NCI-H82 treated with DMSO at 0.1 percent for 48 hours (cell line): ENCODE data around the gene NXPH4.

ENCODE experiments used
- DNase-seq: peaks from one replicate; lab custom pipeline; 2025; ENCODE audit not compliant: unreplicated experiment; lab: John Stamatoyannopoulos, UW

NXPH4 gene

DNA sequence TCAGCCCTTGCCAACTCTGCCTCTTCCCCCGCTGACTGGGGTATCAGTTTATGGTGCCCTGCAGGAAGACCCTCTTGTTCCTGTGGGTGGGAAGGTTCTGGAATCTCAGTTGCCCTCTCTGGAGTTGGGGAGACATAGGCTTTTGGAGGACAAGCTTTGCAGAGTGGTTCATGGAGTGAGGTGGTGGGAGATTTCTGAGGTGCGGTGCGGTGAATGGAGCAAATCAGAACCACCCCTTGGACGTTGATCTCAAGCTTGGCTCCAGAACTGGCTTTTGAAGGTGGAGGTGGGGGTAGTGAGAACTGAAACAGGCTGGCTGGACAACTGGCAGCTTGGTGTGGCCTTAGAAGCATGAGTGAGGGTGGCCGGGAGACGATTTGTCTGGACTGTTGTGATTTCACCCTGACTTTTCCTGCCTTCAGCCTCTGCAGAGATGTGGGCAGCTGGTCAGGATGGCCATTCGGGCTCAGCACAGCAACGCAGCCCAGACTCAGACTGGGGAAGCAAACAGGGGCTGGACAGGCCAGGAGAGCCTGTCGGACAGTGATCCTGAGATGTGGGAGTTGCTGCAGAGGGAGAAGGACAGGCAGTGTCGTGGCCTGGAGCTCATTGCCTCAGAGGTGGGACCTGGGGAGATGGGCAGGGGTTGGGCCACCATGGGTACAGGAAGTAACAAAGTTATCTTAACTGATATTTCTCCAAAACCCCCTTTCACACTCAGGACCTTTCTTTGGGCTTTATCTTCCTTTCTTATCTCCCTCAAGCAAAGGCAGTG is 14.0 kb downstream of the NXPH4 start:
- DNase-seq = no peak

DNA sequence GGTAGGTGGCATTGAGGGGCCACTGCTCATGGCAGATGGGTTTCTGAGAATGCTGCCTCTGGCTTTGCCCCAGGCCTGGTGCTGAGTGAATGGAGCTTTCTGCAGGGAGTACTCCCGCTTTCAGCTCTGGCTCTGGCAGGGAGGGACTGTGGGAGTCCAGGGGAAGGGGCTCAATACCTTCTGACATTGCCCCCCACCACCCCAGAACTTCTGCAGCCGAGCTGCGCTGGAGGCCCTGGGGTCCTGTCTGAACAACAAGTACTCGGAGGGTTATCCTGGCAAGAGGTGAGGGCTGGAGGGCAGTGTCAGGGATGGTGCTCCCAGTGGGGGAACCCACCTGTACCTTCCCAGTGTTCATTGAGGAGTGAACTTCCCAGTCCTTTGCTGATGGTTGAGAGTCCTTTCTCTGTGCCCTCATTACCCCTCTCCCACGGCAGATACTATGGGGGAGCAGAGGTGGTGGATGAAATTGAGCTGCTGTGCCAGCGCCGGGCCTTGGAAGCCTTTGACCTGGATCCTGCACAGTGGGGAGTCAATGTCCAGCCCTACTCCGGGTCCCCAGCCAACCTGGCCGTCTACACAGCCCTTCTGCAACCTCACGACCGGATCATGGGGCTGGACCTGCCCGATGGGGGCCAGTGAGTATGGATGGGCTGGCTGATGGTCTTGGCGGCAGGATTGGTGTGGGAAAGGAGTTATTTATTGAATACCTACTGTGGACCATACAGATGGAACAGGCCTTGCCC is 14.9 kb downstream of the NXPH4 start:
- no peak for DNase-seq

DNA sequence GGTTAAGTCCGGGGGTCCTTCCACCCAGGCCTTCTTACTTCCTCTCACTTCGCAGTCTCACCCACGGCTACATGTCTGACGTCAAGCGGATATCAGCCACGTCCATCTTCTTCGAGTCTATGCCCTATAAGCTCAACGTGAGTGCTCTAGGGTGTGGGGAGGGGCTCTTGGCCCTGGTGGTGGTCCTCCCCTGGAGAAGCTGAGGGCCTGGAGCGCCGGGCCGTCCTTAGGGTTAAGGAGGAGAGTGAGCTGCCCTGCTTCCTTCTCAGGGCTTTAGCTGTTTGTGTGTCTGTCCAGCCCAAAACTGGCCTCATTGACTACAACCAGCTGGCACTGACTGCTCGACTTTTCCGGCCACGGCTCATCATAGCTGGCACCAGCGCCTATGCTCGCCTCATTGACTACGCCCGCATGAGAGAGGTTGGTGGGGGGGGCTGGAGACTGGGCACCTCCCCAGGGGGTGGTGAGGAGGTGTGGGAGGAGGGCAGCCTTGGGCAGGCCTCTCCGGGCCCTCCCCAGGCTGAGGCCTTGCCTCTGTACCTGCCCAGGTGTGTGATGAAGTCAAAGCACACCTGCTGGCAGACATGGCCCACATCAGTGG is 15.7 kb downstream of the NXPH4 start:
- no peak for DNase-seq

DNA sequence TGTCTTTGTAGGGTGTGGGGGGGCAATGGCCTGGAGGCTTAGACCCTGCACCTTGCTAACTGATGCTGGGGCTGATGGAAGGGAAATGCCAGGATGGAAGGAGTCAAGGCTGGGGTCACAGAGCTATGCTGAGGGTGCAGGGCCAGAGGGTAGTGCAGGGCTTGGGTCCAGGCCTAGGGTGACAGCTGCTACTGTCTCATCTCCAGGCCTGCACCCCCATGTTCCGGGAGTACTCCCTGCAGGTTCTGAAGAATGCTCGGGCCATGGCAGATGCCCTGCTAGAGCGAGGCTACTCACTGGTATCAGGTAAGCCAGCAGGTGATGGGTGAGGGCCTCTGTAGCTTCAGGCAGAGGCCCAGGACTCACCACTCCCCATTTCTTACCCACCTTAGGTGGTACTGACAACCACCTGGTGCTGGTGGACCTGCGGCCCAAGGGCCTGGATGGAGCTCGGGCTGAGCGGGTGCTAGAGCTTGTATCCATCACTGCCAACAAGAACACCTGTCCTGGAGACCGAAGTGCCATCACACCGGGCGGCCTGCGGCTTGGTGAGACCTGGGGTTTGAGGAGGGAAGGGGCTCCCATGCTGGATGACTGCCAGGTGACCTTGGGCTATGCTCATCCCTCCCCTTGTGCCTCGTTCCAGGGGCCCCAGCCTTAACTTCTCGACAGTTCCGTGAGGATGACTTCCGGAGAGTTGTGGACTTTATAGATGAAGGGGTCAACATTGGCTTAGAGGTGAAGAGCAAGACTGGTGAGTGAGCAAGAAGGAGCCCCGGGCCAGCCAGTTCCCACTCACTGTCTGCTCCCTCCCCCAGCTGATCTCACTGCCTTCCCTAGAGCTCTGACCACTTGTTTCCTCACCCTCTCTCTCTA is 17.0 kb downstream of the NXPH4 start:
- no peak for DNase-seq

DNA sequence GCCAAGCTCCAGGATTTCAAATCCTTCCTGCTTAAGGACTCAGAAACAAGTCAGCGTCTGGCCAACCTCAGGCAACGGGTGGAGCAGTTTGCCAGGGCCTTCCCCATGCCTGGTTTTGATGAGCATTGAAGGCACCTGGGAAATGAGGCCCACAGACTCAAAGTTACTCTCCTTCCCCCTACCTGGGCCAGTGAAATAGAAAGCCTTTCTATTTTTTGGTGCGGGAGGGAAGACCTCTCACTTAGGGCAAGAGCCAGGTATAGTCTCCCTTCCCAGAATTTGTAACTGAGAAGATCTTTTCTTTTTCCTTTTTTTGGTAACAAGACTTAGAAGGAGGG is 17.6 kb downstream of the NXPH4 start:
- no peak for DNase-seq

DNA sequence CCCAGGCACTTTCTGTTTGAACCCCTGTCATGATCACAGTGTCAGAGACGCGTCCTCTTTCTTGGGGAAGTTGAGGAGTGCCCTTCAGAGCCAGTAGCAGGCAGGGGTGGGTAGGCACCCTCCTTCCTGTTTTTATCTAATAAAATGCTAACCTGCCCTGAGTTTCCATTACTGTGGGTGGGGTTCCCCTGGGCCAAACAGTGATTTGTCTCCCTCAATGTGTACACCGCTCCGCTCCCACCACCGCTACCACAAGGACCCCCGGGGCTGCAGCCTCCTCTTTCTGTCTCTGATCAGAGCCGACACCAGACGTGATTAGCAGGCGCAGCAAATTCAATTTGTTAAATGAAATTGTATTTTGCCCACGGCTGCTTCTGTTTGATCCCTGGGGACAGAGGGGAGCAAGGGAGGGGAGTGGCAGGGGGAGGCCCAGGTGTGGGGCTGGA is 18.0 kb downstream of the NXPH4 start:
- DNase-seq = no peak

DNA sequence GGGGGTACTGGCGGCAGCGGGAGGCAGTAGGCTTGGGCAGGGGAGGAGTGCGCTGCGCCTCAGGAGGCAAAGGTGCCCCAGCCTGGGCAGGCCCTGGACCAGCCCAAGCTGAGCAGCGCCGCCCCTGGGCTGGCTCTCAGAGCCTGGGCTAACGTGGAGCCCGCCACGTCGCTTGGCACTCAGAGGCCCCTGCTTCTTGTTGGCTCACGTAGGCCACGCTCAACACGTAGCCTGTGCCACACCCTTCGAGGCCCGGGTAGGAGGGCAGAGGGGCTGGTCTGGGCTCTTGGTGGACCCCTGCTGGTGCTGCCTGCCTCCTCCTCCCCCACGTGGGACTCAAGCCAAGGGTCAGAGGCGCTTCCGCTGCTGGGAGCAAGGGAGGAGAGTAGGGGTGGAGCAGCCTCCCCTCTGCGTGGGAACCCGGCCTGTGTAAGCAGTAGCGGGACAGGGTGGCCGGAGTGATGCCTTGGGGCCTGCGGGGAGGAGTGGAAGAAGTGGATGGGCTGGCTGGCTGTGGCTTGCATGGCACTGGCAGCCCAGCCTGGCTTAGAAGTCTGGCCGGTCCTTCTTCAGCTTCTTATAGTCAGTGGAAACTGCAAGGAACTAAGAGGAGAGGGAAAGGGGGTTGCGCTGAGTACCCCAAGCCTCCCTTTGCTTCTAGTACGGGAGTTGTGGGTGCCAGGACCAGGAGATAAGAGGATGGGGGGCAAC is 18.6 kb downstream of the NXPH4 start:
- DNase-seq = no peak

DNA sequence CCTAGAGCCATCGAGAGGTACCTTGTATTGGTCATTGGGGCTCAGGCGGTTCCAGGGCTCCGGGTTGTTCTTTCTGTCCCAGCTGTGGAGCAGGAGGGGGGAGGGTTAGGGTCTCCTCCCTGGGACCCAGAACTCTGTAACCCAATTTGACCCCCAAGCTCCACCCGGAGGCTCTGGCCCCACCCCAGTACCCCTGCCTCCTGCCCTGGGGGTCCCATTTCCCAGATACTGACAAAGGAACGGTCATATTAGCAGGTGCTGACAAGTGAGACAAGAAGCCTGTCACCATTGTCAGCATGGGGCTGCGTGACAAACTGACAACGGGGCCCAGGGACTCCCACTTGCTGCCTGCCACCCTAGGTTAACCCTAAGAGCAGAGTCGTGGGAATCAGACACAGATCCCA is 19.1 kb downstream of the NXPH4 start:
- no peak for DNase-seq

DNA sequence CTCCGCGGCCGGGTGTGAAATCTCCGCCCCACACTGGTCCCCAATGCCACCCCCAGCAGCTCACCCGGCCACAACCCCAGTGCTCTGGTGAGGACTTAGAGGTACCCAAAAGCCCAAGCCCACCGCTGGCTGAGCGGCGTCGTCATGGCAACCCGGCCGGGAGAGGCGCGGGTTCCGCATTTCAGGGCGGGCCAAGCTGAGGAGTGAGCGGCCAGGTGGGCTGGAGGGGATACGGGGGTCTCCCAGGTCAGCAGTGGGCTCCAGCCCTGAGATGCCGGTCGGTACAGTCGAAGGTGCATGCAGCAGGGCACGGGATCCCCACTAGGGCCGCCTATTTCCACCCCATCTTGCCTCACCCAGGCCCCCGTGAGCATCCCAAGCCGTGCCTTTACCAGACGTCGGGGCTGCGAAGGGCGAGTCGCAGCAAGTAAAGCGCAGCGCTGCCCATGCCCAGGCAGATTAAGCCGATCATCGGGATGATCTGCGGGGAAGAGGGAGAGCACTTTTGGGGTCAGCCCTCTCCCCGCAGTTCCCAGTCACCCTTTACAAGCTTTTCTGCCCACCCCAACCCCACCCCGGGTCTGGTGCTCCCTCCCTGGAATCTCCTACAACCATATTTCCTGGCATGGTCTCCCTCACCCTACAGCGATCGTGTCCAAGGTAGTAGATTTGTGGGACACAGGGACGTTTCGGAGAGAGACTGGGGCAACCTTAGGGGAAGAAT is 19.8 kb downstream of the NXPH4 start:
- DNase-seq = no peak

DNA sequence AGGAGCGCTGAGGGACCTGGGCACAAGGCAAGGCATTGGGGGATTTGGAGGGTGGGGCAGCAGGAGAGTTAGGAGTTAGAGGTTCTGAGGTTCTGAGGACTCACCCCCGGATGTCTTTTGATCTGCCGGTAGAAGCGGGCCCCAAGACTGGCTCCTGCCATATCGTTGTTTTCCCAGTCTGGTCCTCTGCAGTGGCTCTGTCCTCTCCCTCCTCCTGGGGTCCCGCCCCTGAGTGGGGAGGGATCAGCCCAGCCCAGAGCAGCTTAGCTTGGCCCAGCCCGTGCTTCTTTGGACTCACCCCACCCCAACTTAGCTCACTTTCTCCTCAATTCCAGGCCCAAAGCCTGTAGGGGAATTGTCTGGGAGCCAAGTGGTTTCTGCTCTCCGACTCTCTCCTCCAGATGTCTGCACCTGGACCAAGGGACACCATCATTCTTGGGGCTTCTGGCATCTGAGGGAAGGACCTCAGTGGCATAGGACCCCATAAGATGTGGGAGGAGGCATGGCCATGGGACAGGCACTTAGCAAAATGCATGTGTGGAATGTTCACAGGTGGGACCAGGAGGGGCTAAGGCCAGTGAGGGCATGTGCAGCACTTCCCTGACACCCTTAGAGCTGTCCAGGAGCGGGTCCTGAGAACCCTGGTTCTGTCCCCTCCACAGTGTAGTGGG is 20.5 kb downstream of the NXPH4 start:
- no peak for DNase-seq

DNA sequence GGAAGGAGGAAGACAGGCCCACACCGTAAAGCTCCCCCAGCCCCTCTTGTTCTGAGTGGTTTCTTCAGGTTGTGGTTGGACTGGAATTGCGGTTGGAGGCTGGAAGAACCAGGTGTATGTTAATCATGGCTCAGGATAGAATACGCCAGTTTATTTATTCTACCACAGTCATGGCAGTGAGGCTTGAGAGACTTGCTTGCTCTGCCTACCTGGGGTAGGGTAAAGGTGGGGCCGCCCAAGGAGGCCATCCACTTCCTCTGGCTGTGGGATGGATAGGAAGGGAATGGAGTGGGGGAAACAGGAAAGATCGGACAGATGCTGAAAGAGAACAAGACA is 21.0 kb downstream of the NXPH4 start:
- DNase-seq = no peak

DNA sequence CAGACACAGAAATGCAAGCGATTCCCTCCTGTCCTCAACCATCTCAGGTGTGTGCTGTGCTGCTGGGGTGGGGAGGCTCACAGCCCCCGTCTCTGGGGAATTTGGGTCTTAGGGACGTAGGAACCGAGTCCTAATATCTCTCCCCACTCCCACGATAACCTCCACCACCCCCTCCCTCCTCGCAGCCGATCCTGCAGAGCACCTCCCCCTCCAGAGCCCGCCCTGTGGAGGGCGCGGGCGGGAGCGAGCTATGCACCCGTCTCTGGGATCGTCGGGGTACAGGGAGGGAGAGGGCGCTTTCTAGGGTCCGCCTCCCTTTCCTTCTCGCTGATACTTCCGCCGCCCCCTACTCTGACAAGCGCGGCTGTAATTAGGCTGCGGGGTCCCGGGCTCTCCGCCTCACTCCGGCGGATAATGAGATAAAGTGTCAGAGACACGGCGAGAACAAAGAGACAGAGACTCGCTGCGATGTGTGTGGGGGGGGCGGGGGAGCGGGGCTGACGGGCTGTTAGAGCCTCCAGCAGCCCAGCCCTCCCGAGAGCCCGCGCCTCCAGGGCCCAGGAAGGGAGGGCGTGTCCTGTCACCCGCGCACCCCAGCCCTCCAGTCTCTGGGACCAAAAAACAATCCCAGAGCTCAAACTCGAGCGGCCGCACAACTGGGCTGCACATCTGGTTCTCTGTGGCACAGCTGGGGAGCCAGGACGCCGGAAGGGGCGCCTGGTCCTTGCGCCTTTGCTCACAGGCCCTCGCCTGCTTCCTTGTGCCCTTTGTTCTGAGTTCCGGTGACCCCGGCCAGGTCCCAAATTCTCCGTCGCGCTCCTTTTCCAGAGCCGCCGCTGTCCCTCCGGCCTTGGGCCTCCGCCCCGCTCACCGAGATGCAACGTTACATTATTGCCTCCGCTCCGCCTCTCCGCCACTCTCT is 21.6 kb downstream of the NXPH4 start:
- peak; percentile 36 for DNase-seq

DNA sequence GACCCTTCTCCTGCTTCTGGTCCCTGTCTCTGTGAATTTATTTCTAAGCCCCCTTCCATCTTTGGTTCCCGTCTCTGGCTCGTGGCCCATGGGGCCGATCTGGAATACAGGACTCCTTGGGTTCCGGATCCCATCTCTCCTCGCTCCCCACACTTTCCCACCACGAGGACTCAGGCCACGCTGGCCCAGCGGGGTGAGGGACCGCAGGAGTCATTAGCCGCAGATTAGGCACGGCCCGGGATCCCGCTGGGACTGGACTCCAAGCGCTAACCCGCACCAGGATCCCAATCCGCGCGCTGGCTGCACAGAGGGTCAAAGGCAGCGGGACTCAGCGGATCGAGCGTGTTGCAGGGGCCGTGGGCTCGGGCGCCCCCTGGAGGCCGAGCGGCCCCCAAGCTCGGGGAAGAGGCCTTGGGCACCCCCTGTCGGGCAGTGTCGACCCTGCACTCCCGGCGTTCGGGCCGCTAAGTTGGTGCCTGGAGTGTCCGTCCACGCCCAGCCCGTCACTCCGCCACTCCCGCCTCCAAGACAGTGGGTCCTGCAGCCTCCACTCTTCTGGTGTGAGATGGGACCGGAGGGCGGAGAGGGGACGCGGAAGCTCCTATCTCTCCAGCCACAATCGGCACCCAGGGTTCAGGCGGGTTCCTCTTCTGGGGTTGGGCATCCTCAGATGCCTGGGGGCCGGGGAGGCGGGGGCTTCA is 22.4 kb downstream of the NXPH4 start:
- peak; percentile 78 for DNase-seq

DNA sequence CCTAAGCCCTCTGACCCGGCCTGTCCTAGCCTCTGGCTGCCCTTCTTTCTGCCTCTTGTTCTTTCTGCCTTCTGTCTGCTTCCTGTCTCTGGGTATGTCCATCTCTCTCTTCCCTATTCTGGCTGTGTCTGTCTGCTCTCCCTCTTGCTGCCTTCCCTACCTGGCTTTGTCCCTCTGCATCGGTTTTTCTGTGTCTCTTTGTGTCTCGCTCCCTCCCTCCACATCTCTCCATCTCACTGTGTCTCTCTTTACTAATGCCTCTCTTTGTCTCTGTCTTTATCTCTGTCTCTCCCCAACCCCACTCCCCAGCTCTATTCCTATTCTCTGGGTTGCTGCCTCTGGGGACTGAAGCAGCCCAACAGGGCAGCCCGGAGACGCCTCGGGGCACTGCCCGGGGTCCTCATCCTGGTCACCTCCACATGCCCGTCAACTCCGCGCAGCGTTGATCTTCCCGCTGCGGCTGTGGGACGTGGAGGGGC is 23.0 kb downstream of the NXPH4 start:
- no peak for DNase-seq

DNA sequence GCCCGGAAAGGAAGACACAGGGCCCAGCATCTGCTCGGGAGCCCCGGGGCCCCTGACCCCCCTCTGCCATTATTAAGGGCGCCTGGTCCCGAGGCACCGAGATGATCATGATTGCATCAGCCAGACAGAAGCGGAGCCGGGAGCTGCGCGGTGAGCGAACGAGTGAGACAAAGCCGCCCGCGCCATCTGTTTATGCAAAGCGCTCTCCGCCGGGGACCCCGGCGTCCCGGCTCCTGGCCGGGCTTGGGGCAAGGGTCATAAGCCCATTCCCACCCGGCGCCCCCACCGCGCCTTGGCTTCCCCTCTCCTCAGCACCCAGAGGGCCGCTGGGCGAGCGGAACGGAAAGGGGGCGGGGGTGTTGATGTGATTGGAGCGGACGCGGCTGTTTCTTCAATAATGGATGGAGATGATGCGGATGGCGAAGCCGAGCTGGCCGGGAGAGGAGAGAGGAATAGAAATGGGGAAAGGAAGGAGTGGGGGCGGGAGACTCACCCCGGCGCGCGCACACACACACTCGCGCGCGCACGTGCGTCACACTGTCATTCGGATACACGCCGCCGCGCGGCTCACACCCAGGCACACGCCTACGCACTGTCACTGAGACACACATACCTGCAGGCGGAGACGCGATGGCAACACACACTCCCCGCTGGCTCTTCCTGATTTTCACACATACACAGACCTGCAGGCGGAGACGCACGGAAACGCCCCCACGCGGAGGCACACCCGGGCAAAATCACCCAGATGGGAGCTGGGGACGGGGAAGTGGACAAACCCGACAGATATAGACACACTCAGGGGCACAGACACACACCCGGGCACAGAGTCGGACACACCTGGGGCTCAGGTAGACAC is 23.7 kb downstream of the NXPH4 start:
- peak; percentile 54 for DNase-seq

DNA sequence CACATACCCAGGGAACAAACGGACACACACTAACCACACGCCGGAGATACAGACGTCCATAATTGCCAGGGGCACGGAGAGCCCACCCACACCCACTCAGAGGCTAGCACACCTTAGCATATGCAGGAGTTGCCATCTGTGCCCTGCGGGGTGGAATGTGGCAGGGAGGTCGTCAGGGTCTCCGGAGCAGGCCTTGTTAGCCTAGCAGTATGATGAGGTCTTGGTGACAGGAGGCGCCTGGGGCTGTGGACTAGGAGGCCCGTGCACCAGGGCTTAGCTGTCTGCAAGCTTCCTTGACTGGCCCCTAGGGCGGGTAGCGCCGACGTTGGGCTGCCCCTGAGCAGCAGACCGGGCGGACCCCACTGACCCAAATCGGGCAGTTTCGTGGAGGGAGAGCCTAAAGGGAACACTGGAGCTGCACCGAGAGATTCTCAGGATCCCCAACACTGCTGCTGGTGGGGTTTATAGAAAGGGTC is 24.4 kb downstream of the NXPH4 start:
- DNase-seq = peak; percentile 65
